ENCODE data around the gene CAMK4.

The CAMK4 gene

DNA sequence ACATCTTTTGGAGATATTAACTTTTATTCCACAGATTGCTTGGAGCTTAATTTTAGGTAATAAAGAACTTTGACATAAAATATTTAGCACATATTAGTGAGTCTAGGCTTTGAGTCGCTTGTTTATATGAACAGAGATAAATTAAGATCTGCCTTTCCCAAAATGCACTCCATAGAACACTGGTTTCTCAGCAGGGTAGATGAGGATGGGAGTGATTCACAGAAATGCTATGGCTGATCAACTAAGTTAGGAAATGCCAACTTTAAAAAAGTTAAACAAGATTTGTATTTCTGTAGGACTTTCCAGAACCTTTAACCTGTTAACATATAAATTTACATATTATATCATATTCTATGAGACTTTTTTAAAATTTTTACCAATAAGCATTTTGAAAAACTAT is 222.9 kb downstream of the CAMK4 start:
- no peak for DNase-seq

DNA sequence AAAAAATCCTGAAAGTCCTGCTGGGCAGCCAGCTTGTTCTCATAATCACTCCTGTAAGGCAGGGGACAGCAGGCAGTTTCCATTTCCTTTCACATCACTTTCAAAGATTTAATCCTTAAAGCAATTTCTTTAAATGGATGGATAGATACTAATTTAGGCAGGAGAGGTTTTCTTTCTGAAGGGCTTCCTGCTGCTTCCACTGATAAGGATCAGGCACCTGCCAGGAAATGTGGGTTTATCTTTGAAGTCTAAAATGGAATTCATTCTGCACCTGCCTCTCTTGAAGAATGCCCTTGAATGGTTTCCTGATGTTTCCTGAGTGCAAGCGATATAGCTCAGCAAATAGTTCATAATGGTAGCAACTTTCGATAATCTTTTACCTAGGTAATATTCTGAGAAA is 223.6 kb downstream of the CAMK4 start:
- DNase-seq: no peak

DNA sequence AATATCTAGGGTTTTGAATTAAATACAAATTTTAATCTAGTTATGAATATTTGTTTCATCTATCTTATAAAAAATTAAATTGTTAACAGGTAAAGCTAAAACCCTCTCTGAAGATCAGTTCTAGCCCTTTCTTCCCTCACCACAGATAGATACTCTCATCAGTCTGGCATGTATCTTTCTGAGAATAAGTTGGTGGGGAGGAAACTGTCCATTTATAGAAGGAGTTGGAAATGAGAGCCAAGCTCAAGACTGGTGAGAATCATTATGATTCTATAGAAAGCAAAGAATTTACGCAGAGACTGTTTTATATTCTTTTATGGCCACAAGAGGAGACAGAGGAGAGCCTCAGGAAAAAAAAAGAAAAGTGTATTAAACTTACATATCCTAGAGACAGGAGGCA is 229.1 kb downstream of the CAMK4 start:
- DNase-seq: peak; percentile 60

GRCh38 chr5:111453747-111454146 is 229.6 kb downstream of the CAMK4 start:
- DNase-seq: peak; percentile 85

- peak; percentile 82 for DNase-seq
These were observed 230.0 kb downstream of the CAMK4 start for GRCh38 chr5:111454198-111454622.

- no peak for DNase-seq
These were observed 230.6 kb downstream of the CAMK4 start for GRCh38 chr5:111454776-111455175.

GRCh38 chr5:111461255-111461671 is 237.1 kb downstream of the CAMK4 start:
- peak; percentile 44 for DNase-seq

GRCh38 chr5:111461934-111462333 is 237.8 kb downstream of the CAMK4 start:
- DNase-seq: no peak

DNA sequence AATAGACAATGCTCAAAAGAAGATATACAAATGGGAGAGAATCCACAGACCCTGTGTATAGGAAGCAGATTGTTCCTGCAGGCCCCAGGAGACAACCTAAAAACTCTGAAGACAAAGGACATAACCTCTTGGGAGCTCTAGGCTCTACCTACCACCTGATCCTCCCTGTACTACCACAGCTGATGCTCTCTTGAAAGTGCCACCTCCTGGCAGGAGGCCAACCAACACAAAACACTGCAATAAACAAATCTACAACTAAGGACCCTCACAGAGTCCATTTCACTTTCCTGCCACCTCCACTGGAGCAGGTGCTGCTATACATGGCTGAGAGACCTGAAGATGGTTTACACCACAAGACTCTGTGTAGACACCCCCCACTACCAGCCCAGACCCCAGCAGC is 239.1 kb downstream of the CAMK4 start:
- DNase-seq: no peak

DNA sequence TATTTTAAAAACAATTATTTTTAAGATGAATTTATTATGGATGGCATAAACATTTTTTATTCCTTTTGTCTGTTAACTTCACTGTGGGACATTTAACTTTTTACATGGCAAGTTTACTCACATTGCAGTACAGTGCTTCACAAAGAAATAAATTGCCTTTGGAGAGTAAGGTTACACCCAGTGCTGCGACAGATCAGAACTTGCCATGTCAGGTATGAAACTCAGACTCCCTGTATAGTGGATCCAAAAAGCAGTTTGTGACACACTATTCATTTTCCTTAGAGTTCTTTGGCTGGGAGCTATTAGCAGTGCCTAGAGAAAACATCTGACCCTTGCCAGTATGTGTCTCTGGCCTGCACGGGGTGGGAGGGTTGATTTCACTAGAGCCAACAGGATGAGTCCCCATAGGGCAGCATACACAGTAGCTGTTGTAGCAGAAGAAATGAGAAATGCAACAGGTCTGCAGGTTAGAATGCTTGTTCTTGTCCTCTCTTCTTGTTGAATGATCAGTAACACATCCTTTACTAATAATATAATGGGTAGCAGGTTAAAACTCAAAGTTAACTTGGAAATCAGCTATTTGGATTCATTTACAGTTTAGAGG is 245.2 kb downstream of the CAMK4 start:
- no peak for DNase-seq

DNA sequence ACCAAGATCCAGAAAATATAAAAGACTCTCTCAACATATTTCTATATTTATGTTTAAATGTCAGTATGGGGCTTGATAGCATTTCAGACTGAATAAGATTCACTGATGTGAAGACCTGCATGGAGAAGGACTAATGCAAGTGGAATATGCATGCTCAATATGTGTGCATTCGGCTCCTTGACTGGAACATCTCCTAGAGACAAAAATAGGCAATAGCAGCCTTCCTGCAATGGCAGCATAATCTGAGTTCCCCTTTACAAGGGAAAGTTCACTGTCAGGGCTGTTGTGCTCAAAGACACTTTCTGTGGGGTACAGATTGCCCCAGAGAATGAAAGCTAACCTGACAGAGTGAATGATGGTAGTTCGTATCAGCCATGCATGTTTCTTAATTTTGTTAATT is 245.7 kb downstream of the CAMK4 start:
- no peak for DNase-seq

GRCh38 chr5:111472096-111472495 is 247.9 kb downstream of the CAMK4 start:
- no peak for DNase-seq

DNA sequence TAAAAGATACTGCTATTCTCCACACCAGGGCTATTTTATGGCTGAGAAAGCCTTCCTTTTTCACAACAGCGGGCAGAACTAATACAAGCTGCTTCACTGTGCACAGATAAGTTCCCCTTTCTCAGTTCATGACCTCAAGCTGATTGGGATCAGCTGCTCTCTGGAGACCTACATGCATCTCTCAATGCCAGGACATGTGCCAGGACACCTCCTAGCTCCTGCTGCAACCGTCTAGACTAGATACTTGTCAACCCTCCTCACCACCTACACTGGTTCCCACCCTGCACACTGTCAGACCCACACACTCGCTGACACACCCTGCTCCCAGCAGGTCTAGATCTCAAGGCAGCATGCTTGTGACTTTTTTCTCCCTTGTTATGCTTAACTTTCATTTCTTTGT is 248.4 kb downstream of the CAMK4 start:
- DNase-seq: no peak

DNA sequence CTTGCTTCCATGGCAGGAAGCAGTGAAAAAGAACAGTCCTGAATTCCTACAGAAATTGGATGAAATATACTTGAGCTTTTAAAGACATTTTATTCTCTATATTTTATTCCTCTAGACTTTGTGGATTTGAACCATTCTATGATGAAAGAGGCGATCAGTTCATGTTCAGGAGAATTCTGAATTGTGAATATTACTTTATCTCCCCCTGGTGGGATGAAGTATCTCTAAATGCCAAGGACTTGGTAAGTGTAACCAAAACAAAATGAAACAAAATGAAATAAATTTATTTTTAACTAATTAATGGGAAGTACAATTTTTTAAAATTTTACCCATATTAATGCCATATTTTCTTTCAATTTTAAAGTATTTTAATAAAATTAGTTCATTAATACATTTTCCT is 254.1 kb downstream of the CAMK4 start:
- DNase-seq: no peak

- DNase-seq: no peak
These were observed 254.7 kb downstream of the CAMK4 start for GRCh38 chr5:111478898-111479297.

- DNase-seq: no peak
These were observed 256.2 kb downstream of the CAMK4 start for GRCh38 chr5:111480346-111480745.

DNA sequence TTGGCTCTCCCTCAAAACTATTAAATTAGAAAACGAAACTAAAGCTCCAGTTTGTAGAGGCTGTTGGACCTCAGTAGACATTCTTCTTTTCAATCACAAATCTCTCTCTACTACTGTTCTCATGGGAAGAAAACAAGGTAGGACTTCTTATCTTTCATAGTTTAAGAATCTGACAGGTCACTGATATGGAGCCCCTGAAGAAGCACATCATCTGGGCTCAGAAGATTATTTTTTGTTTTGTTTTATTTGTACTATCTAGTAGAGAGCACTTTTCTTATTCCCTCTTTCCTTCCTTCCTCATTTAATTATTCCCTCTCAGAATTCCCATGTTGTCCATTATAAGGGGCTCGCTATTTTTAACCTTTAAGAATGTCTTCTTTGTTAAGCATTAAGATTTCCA is 261.9 kb downstream of the CAMK4 start:
- DNase-seq: no peak

DNA sequence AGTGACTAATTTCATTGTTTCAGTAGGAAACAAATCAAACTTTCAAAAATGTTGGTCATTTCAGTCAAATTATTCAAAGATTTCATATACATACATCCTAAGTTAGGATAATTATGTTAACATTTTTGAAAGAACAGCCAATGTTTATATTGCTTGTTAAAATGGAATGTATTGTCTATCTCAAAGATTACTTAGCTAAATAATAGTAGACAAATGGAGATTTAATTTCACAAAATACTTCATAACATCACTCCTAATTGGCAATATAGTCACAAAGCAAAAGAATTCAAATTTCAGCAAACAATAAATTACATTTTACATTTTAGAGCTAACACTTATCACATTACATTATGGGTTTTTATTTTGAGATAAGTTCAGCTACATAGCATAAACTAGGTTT is 262.7 kb downstream of the CAMK4 start:
- no peak for DNase-seq

- no peak for DNase-seq
These were observed 264.2 kb downstream of the CAMK4 start for GRCh38 chr5:111488353-111488752.

- no peak for DNase-seq
These were observed 268.8 kb downstream of the CAMK4 start for GRCh38 chr5:111493031-111493430.

DNA sequence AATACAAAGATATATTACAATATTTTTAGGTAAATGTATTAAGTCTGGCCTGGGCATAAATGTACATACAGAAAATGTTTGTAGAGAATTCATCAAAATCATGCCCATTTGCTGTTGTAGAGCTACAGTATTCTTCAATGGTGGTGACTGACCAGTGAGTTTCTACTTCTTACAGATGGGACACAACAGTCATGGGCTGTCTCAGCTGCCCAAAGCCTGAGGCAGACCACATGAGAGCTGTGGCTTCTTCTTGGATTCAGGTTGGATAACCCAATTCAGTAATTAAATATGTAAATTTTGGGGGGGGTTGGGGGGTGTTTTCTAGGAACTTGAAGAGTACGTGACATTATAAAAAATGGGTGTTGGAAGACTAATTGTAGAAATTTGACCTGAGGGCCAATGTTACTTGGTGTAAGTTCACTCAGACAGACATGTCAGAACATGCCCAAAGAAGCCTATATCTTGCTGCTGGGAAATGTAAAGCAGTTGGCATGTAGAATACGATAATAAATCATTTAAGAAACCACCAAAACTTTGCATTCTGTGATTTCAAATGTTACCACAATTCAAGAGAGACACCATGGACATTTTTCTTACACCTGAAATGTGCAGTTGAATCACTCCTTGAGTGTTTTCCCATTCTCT is 270.3 kb downstream of the CAMK4 start:
- DNase-seq: no peak

GRCh38 chr5:111495159-111495558 is 271.0 kb downstream of the CAMK4 start:
- no peak for DNase-seq

DNA sequence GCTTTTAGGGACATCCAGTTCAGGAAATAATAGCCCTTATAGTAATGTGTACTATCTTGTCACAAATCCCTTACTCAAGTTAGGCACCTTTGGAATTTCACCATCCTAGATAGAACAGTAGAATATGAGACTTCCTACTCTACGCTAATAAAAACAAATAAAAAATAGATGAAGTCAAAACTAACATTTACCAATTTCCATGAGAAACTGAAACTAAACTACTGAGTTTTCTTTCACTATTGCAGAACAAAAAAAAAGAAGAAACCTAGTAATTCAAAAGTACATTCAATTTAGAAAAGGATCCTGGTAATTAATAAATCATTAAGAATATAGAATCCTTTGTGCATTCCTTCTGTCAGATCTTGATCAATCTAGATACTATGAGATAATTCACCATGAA is 274.2 kb downstream of the CAMK4 start:
- no peak for DNase-seq

DNA sequence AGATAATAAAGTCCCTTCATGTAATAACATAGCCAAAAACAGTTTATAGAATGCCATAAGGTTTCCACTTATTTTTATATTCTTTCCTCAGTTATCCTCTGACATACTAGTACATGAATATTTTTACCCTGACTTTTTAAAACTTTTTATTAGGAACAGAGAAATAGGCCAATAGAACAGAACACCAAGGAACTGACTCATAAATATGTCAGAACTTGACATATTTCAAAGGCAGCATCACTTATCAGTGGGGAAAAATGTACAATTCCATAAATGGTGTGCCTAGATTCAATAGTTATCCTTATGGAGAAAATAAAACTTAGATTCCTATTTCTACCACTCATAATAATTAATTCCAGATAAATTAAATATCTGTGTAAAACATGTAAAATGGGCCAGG is 278.8 kb downstream of the CAMK4 start:
- peak; percentile 30 for DNase-seq

- DNase-seq: no peak
These were observed 280.9 kb downstream of the CAMK4 start for GRCh38 chr5:111505096-111505495.
